Smooth muscle cell (in vitro differentiated cells): Measurements from ENCODE around the gene ERAL1. TPM values are rescaled to one million over a fixed set of nuclear protein-coding genes. Genes with fewer than 3 reads are reported as not detected.

Source experiments
- DNase-seq: peaks from one replicate; lab custom pipeline; 2025; ENCODE audit not compliant: unreplicated experiment; lab: John Stamatoyannopoulos, UW
- H2AFZ ChIP-seq: fragments of 200-600 bp; sonication (generic); 2 replicates; pipeline ENCODE4 v1.6.0; 2016; ENCODE audit warnings: antibody characterized with exemption, low read depth, mild to moderate bottlenecking
- H3F3A ChIP-seq: fragments of 200-600 bp; sonication (generic); 2 replicates; pipeline ENCODE4 v1.6.0; 2017; ENCODE audit warnings: antibody characterized with exemption, low read depth
- H3K27ac ChIP-seq: fragments of 200-600 bp; sonication (generic); 2 replicates; pipeline ENCODE4 v1.5.1; 2016; ENCODE audit warnings: low read depth, mild to moderate bottlenecking
- H3K27me3 ChIP-seq: fragments of 200-600 bp; sonication (generic); 2 replicates; pipeline ENCODE4 v1.6.1; 2016; ENCODE audit warnings: low read depth, mild to moderate bottlenecking
- H3K36me3 ChIP-seq: fragments of 200-600 bp; sonication (generic); 2 replicates; pipeline ENCODE4 v1.5.1; 2016; ENCODE audit warnings: low read depth
- H3K4me1 ChIP-seq: fragments of 200-600 bp; sonication (generic); 2 replicates; pipeline ENCODE4 v1.5.1; 2016; ENCODE audit warnings: low read depth
- H3K4me2 ChIP-seq: fragments of 200-600 bp; sonication (generic); 2 replicates; pipeline ENCODE4 v1.6.0; 2016; ENCODE audit warnings: mild to moderate bottlenecking
- H3K4me3 ChIP-seq: fragments of 200-600 bp; sonication (generic); 2 replicates; pipeline ENCODE4 v1.5.1; 2016; ENCODE audit warnings: mild to moderate bottlenecking
- H3K79me2 ChIP-seq: fragments of 200-600 bp; sonication (generic); 2 replicates; pipeline ENCODE4 v1.6.0; 2016; ENCODE audit warnings: low read depth, mild to moderate bottlenecking
- H3K9ac ChIP-seq: fragments of 200-600 bp; sonication (generic); 2 replicates; pipeline ENCODE4 v1.6.0; 2016; ENCODE audit warnings: low read depth
- H3K9me3 ChIP-seq: fragments of 200-600 bp; sonication (generic); replicated peaks from 2 replicates; pipeline ENCODE4 v1.5.1; 2016; ENCODE audit warnings: low read depth
- H4K20me1 ChIP-seq: fragments of 200-600 bp; sonication (generic); 2 replicates; pipeline ENCODE4 v1.6.0; 2016; ENCODE audit warnings: low read depth
- WGBS: methylation state at CpG from one replicate; pipeline ENCODE4 v1.1.7; 2016; ENCODE audit warnings: low lambda C conversion rate; 5-methylcytosine and 5-hydroxymethylcytosine counted together
- polyA plus RNA-seq: library from polyadenylated mRNA; unstranded; fragments of >200 nt; fragmentation: Nextera tagmentation; extraction: Ambion mirVana; gene quantifications from 2 replicates; pipeline ENCODE4 v1.2.1, GENCODE V29; 2016
- total RNA-seq: library from RNA; depleted of rRNA; stranded (reverse); fragments of >200 nt; gene quantifications from 2 replicates; pipeline ENCODE4 v1.2.3, GENCODE V29; 2014
- TF ChIP-seq, protein P1 (sequence below): fragments of 200-600 bp; sonication (generic); IDR thresholded peaks from 2 replicates; pipeline ENCODE4 v1.5.1; 2017; ENCODE audit warnings: borderline replicate concordance, mild to moderate bottlenecking, antibody characterized with exemption; ENCODE audit not compliant: insufficient read depth, poor library complexity, severe bottlenecking

ERAL1 gene
- total and polyA plus RNA-seq, 2 experiments from 2014 or later: 30.0 to 59.3 TPM

DNA sequence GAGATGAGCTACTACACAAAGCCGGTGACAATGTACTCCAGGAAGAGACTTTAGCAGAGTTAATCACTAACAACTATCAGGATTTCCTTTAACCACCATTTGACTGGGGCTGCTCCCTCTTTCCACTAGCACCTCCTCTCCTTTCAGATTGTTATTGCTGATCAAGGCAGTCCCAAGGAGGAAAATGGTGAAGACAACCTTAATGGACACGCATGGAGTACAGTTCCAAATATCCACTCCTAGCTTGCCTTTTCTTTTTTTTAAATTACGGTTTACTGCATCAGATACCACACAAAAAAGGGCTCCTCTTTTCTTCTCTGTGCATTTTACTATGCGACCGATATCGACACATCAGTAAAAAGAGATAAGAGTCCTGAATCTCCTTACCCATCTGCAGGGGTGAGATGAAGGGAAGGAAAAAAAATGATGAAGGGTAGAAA lies 43.1 kb upstream of the ERAL1 start:
- Histone ChIP-seq H3K4me1 (peaks cover 22% of the 10 kb centered on the region), H3K4me3 (peak overlapping the region; percentile 89), H2AFZ (peak overlapping the region; percentile 85), H4K20me1 (peaks cover 45% of the 10 kb centered on the region), H3K4me2 (peak overlapping the region; percentile 84), H3K9me3 (no peaks in the 10 kb centered on the region), H3K36me3 (no peaks in the 10 kb centered on the region), H3K27me3 (no peaks in the 10 kb centered on the region), H3K9ac (peak overlapping the region; percentile 96), H3F3A (peaks cover 18% of the 10 kb centered on the region), H3K79me2 (peaks cover 60% of the 10 kb centered on the region), H3K27ac (peak overlapping the region; percentile 97)
- TF ChIP-seq, protein P1, sequence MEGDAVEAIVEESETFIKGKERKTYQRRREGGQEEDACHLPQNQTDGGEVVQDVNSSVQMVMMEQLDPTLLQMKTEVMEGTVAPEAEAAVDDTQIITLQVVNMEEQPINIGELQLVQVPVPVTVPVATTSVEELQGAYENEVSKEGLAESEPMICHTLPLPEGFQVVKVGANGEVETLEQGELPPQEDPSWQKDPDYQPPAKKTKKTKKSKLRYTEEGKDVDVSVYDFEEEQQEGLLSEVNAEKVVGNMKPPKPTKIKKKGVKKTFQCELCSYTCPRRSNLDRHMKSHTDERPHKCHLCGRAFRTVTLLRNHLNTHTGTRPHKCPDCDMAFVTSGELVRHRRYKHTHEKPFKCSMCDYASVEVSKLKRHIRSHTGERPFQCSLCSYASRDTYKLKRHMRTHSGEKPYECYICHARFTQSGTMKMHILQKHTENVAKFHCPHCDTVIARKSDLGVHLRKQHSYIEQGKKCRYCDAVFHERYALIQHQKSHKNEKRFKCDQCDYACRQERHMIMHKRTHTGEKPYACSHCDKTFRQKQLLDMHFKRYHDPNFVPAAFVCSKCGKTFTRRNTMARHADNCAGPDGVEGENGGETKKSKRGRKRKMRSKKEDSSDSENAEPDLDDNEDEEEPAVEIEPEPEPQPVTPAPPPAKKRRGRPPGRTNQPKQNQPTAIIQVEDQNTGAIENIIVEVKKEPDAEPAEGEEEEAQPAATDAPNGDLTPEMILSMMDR: no peak
- WGBS: 4% methylated on average over 6 of the region's 6 CpGs
- DNase-seq: no peak

DNA sequence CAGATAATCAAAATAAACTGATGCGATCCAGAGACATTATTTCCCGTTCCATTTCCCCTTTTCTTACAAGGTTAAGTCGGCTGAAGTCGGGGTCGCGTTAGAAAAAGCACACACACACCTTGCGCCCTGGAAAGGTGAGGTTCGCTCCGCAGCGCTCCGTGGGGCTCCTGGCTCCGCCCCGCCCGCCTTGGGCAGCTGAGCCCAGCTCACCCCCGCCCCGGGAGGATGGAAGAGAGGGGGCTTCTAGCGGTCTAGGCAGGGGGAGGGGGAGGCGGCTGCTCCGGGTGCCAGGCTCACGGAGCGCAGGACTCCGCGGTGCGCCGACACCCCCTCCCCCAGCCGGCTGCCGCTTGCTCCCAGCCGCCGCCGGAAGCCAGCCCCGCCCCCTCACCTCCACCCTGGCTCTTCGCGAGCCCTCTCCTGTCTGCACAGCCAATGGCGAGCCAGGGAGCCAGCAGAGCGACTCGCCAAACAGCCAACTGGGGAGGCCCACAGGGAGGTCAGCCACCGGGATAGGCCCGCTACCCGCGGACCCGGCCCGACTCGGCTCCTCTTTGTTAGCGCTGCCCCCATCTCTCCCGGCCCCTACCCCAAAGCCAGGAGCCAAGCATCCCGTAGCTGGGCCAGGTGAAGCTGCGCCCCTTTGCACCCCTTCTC lies 42.6 kb upstream of the ERAL1 start:
- H3F3A ChIP-seq: peaks cover 12% of the 10 kb centered on the region
- peaks cover 22% of the 10 kb centered on the region for H3K4me1 ChIP-seq
- peak overlapping the region; percentile 89 for H2AFZ ChIP-seq
- TF ChIP-seq, protein P1: no peak
- H3K9me3 ChIP-seq: no peaks in the 10 kb centered on the region
- peak overlapping the region; percentile 97 for H3K27ac ChIP-seq
- peaks cover 60% of the 10 kb centered on the region for H3K79me2 ChIP-seq
- H3K9ac ChIP-seq: peak overlapping the region; percentile 96
- peak; percentile 83 for DNase-seq
- H3K27me3 ChIP-seq: no peaks in the 10 kb centered on the region
- H3K36me3 ChIP-seq: no peaks in the 10 kb centered on the region
- H4K20me1 ChIP-seq: peaks cover 43% of the 10 kb centered on the region
- peak overlapping the region; percentile 89 for H3K4me3 ChIP-seq
- peak overlapping the region; percentile 84 for H3K4me2 ChIP-seq
- WGBS: 2% methylated on average over 27 of the region's 47 CpGs

DNA sequence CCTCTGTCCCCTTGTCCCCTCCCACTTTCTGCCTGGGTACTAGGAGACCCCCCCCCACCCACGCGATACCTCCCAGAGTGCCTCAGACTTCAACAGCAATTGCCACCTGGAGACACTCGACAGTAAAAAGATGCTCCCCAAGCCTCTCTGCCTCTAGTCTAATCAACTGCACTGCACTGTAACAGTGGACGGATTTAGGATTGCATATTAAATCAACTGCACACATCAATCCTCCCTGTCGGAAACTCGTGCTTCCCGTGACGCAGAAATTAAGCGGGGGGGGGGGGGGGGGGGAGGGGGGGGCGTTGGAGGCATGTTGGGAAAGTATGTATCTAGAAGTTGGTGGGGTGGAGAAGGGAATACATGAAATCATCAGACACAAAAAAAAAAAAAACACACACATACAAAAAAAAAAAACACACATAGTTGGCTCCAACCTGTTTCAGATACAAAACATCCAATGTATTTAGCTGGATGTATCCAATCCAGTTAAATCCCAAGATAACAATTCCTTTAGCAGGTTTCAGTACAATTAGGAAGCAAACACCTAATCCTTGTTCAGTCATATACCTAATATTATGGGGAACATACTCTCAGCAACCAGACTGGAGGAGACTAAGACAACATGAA lies 42.0 kb upstream of the ERAL1 start:
- Histone ChIP-seq H3K9ac (peak overlapping the region; percentile 96), H3K4me3 (peak overlapping the region; percentile 89), H3F3A (peaks cover 6% of the 10 kb centered on the region), H3K4me2 (peak overlapping the region; percentile 84), H3K36me3 (no peaks in the 10 kb centered on the region), H3K79me2 (peaks cover 65% of the 10 kb centered on the region), H2AFZ (peak overlapping the region; percentile 89), H4K20me1 (peaks cover 38% of the 10 kb centered on the region), H3K27ac (peak overlapping the region; percentile 97), H3K4me1 (peaks cover 19% of the 10 kb centered on the region), H3K27me3 (no peaks in the 10 kb centered on the region), H3K9me3 (no peaks in the 10 kb centered on the region)
- TF ChIP-seq, protein P1: no peak
- no peak for DNase-seq
- 0% methylated on average over 2 of the region's 10 CpGs for WGBS
